Chondrocyte (in vitro differentiated cells): ENCODE measurements around the gene CCDC51. TPM values are rescaled to one million over a fixed set of nuclear protein-coding genes. Genes with fewer than 3 reads are reported as not detected.

Source experiments
- DNase-seq: peaks from one replicate; pipeline ENCODE4 v3.0.0; 2021; ENCODE audit warnings: mixed read lengths, low spot score
- H3K27ac Mint-ChIP-seq: one replicate; pipeline ENCODE4 v1.8.0; 2021; ENCODE audit warnings: mild to moderate bottlenecking, moderate library complexity, mixed read lengths; ENCODE audit not compliant: unreplicated experiment
- H3K27me3 Mint-ChIP-seq: 2 replicates; pipeline ENCODE4 v1.8.0; 2021; ENCODE audit warnings: low read depth, mixed read lengths
- H3K36me3 Mint-ChIP-seq: 2 replicates; pipeline ENCODE4 v1.8.0; 2021; ENCODE audit warnings: low read depth, mixed read lengths
- H3K4me1 Mint-ChIP-seq: 2 replicates; pipeline ENCODE4 v1.8.0; 2021; ENCODE audit warnings: low read depth, mild to moderate bottlenecking, mixed read lengths
- H3K4me3 Mint-ChIP-seq: one replicate; pipeline ENCODE4 v1.8.0; 2021; ENCODE audit warnings: mild to moderate bottlenecking, moderate library complexity, mixed read lengths; ENCODE audit not compliant: unreplicated experiment
- H3K9me3 Mint-ChIP-seq: 2 replicates; pipeline ENCODE4 v1.8.0; 2021; ENCODE audit warnings: low read depth, mixed read lengths
- total RNA-seq: library from RNA; stranded (reverse); gene quantifications from 3 replicates; pipeline ENCODE4 v1.2.1, GENCODE V29; 2021
- TF ChIP-seq, protein P1 (sequence below): fragments of 200-600 bp; sonication (generic); IDR thresholded peaks from 2 replicates; pipeline ENCODE4 v1.5.0; 2021; ENCODE audit warnings: antibody characterized with exemption, mild to moderate bottlenecking, moderate library complexity

CCDC51 gene
- total RNA-seq, 1 donor from 2014 or later, result 25.8 TPM

DNA sequence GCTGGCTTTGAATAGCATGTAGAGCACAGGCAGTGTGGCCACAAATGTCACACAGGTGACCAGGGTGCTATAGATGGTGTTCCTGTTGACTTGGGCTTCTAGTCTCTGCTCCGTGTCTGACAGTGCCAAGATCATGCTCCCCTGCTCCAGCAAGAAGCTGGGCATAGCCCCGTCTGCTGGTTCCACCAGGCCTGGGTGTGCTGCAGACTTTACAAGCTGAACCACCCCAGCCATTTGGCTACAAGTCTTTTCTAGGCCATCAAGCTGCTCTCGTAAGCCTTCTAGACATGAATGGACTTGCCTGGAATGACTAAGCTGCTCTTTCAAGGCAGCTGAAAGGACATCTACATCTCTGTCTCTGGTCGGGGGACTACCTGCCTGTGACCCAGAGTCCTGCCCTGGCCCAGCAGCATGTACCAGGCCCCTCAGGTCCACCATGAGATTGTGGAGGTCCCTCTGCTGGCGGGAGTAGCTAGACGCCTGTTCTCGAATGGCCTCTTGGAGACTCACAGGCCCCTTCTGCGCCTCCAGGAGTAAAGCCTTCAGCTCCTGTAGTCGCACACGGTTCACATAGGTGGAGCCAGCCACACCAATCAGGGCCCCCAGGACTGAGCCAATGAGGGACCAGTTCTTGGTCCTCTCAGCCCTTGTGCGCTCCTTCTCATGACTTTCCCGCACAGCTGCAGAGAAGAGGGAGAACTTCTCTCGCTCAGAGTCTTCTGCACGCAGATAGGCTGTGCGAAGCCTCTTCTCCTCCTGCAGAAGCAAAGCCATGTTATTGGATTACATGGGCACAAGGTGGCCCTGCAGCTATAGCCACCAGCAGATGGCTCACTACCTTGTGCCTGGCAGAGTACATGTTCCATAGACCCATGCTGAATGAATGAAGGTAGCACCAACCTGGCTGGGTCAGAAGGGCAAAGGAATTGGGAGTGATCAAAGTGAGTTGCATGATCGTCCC, 7.2 kb downstream of the CCDC51 start:
- Mint-ChIP-seq H3K36me3 (peaks cover 3% of the 10 kb centered on the region), H3K27me3 (no peaks in the 10 kb centered on the region), H3K9me3 (no peaks in the 10 kb centered on the region), H3K4me3 (peak overlapping the region; percentile 67), H3K4me1 (peaks cover 59% of the 10 kb centered on the region), H3K27ac (peak overlapping the region; percentile 87)
- TF ChIP-seq, protein P1, sequence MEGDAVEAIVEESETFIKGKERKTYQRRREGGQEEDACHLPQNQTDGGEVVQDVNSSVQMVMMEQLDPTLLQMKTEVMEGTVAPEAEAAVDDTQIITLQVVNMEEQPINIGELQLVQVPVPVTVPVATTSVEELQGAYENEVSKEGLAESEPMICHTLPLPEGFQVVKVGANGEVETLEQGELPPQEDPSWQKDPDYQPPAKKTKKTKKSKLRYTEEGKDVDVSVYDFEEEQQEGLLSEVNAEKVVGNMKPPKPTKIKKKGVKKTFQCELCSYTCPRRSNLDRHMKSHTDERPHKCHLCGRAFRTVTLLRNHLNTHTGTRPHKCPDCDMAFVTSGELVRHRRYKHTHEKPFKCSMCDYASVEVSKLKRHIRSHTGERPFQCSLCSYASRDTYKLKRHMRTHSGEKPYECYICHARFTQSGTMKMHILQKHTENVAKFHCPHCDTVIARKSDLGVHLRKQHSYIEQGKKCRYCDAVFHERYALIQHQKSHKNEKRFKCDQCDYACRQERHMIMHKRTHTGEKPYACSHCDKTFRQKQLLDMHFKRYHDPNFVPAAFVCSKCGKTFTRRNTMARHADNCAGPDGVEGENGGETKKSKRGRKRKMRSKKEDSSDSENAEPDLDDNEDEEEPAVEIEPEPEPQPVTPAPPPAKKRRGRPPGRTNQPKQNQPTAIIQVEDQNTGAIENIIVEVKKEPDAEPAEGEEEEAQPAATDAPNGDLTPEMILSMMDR, result peak; percentile 54
- DNase-seq, result no peak

DNA sequence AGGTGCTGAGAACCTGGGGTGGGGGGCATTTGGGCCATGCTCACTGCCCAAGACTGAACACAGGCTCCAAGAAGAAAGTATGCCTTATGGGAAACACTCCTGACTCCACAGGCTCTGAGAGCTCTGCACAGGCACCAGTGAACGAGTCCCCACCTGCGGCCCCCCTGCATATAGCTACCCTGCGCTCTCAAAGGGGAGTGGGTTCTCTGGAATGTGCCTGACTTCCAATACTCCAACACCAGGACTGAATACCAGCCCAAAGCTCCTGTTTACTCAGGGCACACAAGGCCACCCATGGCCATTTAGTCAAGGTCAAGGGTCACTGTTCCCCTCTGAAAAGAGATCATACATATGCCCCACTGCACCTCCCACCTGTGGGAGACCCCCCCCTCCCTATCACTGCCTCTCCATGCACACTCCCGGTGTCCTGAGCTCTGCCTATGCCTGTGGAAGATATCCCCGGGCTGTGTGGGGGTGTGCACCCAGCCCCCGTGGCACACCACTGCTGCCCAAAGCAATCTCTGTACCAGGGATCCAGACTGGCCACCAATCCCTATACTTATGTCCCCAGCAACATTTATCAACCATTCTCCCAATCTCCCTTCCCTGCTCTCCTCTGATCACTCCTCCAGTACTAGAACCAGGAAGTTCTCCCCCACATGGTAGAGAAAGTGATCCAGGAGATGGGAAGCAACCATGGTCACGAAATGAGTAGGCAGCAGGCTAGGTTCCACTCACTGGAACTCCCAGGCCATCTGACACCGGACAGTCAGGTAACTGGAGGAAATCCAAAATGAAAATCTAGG, 8.5 kb downstream of the CCDC51 start:
- TF ChIP-seq, protein P1, result no peak
- Mint-ChIP-seq H3K36me3 (peaks cover 3% of the 10 kb centered on the region), H3K27me3 (no peaks in the 10 kb centered on the region), H3K9me3 (no peaks in the 10 kb centered on the region), H3K4me3 (peak overlapping the region; percentile 74), H3K27ac (peak overlapping the region; percentile 72), H3K4me1 (peaks cover 72% of the 10 kb centered on the region)
- DNase-seq, result no peak

DNA sequence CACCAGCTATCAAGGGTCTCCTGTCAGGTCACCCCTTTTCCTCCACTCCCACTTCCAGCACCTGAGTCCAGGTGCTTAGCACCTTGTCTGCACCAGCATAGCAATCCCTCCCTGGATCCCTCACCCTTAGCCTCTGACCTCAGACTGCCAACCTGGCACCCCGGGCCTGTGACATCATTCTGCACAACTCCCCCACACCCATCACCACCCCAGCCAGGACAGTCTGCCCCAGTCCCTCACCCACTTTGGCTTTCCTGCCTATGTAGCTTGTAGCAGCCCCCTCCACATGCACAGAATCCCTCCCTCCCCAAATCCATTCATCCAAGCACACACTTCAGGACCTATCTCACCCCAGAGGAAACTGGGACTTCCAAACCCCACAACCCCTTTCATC, 9.2 kb downstream of the CCDC51 start:
- peaks cover 3% of the 10 kb centered on the region for H3K36me3 Mint-ChIP-seq
- DNase-seq, result no peak
- TF ChIP-seq, protein P1, result no peak
- peak overlapping the region; percentile 41 for H3K27ac Mint-ChIP-seq
- peaks cover 79% of the 10 kb centered on the region for H3K4me1 Mint-ChIP-seq
- peak overlapping the region; percentile 74 for H3K4me3 Mint-ChIP-seq
- no peaks in the 10 kb centered on the region for H3K9me3 Mint-ChIP-seq
- H3K27me3 Mint-ChIP-seq, result no peaks in the 10 kb centered on the region

DNA sequence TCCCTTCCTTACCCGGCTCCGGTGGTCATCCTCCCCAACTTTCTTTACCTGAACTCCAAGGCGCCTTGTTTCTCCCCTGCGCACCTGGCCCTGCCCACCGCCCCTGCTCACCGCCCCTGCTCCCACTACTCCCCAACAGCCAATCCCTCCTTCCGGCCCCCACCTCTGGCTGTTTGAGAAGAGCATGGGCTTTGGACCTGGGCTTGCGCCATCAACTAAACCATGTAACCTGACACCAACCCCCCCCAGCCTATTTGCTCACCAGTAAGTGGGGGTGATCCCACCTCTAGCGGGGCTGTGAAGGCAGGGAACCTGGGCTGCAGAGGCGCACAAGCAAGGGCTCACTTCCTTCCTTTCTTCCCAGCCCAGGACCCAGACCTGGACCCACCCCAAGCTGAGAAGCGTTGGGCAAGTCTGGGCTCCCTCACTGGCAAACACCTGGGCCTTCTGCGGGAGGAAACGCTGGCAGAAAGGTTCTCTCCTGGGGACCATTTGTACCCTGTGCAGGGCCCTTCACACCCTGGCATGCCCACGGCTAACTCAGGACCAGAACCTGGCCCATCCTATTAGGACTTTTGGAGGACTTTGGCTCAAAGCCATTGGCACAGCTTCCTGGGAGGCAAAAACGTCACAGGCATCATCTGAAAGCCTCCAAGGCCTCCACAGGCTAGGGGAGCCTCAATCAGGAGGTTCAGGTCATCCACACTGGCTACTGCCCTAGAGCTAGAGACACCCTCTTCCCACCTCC, 9.8 kb downstream of the CCDC51 start, which contains the start of gene PLXNB1:
PLXNB1 (minus strand) TSS at position 127 of the 748 bp plus-strand sequence. CDS start 5,475 bp downstream, outside the sequence.
- TF ChIP-seq, protein P1, result no peak
- Mint-ChIP-seq H3K36me3 (peaks cover 3% of the 10 kb centered on the region), H3K4me1 (peaks cover 84% of the 10 kb centered on the region), H3K27me3 (no peaks in the 10 kb centered on the region), H3K4me3 (peak within 1 kb of the TSS; percentile 78), H3K9me3 (no peaks in the 10 kb centered on the region), H3K27ac (peak within 1 kb of the TSS; percentile 81)
- DNase-seq, result no peak
